H1 (cell line): Measurements from ENCODE around the gene C20orf96. TPM values are rescaled to one million over a fixed set of nuclear protein-coding genes. Genes with fewer than 3 reads are reported as not detected.

Experiments used
- CTCF ChIA-PET: fragments of 300-600 bp; sonication (Branson Sonifier 250); formaldehyde crosslinking; loops from one replicate; lab custom pipeline; 2021; ENCODE audit not compliant: partially characterized antibody; lab: Charles Lee
- POLR2A ChIA-PET: fragments of 300-600 bp; sonication (Branson Sonifier 250); formaldehyde crosslinking; loops from one replicate; lab custom pipeline; 2021; ENCODE audit warnings: inconsistent platforms; ENCODE audit not compliant: partially characterized antibody; lab: Charles Lee
- DNase-seq, 2 experiments: peaks; one replicate each; pipeline versions ENCODE4 v3.0.0 to v3.0.0-alpha.2; 2010 to 2022; ENCODE audit warnings: low spot score in 2 of 2, low read depth in 1 of 2, mixed read lengths in 1 of 2
- FAIRE-seq: peaks from 2 replicates; lab custom pipeline; 2011; peaks lifted over from hg19 to GRCh38; lab: Jason Lieb, UNC
- H2AFZ ChIP-seq: 2 replicates; pipeline ENCODE4 v1.8.1; 2012; ENCODE audit warnings: low read length, inconsistent platforms
- H2AK5ac ChIP-seq: 2 replicates; pipeline ENCODE4 v1.6.1; 2013; ENCODE audit warnings: low read depth, low read length
- H2BK120ac ChIP-seq: replicated peaks from 2 replicates; pipeline ENCODE3; 2013; ENCODE audit warnings: low read depth, low read length, inconsistent platforms
- H2BK12ac ChIP-seq: 2 replicates; pipeline ENCODE4 v1.6.1; 2013; ENCODE audit warnings: low read depth, low read length
- H2BK15ac ChIP-seq: 2 replicates; pipeline ENCODE4 v1.6.1; 2013; ENCODE audit warnings: low read length
- H2BK20ac ChIP-seq: 2 replicates; pipeline ENCODE4 v1.6.1; 2013; ENCODE audit warnings: low read length
- H2BK5ac ChIP-seq: 2 replicates; pipeline ENCODE4 v1.6.1; 2013; ENCODE audit warnings: low read depth, low read length
- H3K14ac ChIP-seq: 2 replicates; pipeline ENCODE4 v1.6.1; 2013; ENCODE audit warnings: inconsistent platforms; ENCODE audit not compliant: insufficient read length
- H3K18ac ChIP-seq: 2 replicates; pipeline ENCODE4 v1.6.1; 2013; ENCODE audit warnings: low read length; ENCODE audit errors: extremely low read depth
- H3K23ac ChIP-seq: 2 replicates; pipeline ENCODE4 v1.6.1; 2013; ENCODE audit warnings: inconsistent platforms; ENCODE audit not compliant: insufficient read length
- H3K23me2 ChIP-seq: 2 replicates; pipeline ENCODE4 v1.6.1; 2013; ENCODE audit warnings: low read depth, low read length
- H3K27ac ChIP-seq: 2 replicates; pipeline ENCODE4 v1.6.1; 2011; ENCODE audit warnings: low read depth, low read length, inconsistent platforms
- H3K27me3 ChIP-seq, 4 experiments: replicated peaks in 1 of 4; 1 replicate in 1 of 4; 2 replicates in 3 of 4; pipeline versions ENCODE4 v1.6.1 to v1.8.1; 2011 to 2013; ENCODE audit warnings: low read length in 3 of 4, mild to moderate bottlenecking in 3 of 4, inconsistent platforms in 2 of 4, mixed read lengths in 2 of 4, moderate library complexity in 1 of 4; ENCODE audit not compliant: control insufficient read depth in 3 of 4, insufficient read depth in 3 of 4; ENCODE audit errors: extremely low read depth in 1 of 4
- H3K36me3 ChIP-seq, 4 experiments: 2 replicates each; pipeline versions ENCODE4 v1.6.1 to v1.8.1; 2011 to 2013; ENCODE audit warnings: mild to moderate bottlenecking in 4 of 4, low read length in 3 of 4, moderate library complexity in 2 of 4, control low read depth in 1 of 4, inconsistent platforms in 1 of 4; ENCODE audit not compliant: insufficient read depth in 4 of 4, control insufficient read depth in 2 of 4
- H3K4ac ChIP-seq: replicated peaks from 2 replicates; pipeline ENCODE3; 2013; ENCODE audit warnings: low read length, low read depth, mixed read lengths, inconsistent platforms; ENCODE audit not compliant: insufficient read length
- H3K4me1 ChIP-seq, 4 experiments: replicated peaks in 1 of 4; 1 replicate in 1 of 4; 2 replicates in 3 of 4; pipeline versions ENCODE4 v1.6.1 to v1.8.1; 2011 to 2013; ENCODE audit warnings: low read length in 3 of 4, inconsistent platforms in 2 of 4, mixed read lengths in 1 of 4; ENCODE audit not compliant: insufficient read depth in 4 of 4, control insufficient read depth in 3 of 4
- H3K4me2 ChIP-seq, 2 experiments: 2 replicates each; pipeline versions ENCODE4 v1.6.1 to v1.8.1; 2011 to 2013; ENCODE audit warnings: low read depth in 2 of 2, low read length in 2 of 2, control low read depth in 1 of 2, inconsistent platforms in 1 of 2, mild to moderate bottlenecking in 1 of 2; ENCODE audit not compliant: insufficient read depth in 1 of 2
- H3K4me3 ChIP-seq, 4 experiments: fragments of 200-600, 300-600 bp in 1 of 4; sonication (generic), shearing (Covaris generic), sonication (Bioruptor Twin) in 1 of 4; 2 replicates each; pipeline versions ENCODE4 v1.5.1 to v1.8.1; 2011 to 2016; ENCODE audit warnings: low read length in 4 of 4, low read depth in 3 of 4, control low read depth in 2 of 4, inconsistent platforms in 2 of 4, mild to moderate bottlenecking in 2 of 4, mixed read lengths in 1 of 4, moderate library complexity in 1 of 4; ENCODE audit not compliant: insufficient read depth in 2 of 4; ENCODE audit errors: extremely low read depth in 1 of 4
- H3K56ac ChIP-seq: replicated peaks from 2 replicates; pipeline ENCODE3; 2013; ENCODE audit warnings: low read depth, mild to moderate bottlenecking, mixed read lengths, low read length, inconsistent platforms; ENCODE audit not compliant: insufficient read length
- H3K79me1 ChIP-seq: 2 replicates; pipeline ENCODE4 v1.6.1; 2013; ENCODE audit warnings: low read depth, low read length, control low read depth
- H3K79me2 ChIP-seq, 2 experiments: 2 replicates each; pipeline versions ENCODE4 v1.6.1 to v1.8.1; 2012 to 2013; ENCODE audit warnings: low read length in 2 of 2, mild to moderate bottlenecking in 2 of 2, inconsistent platforms in 1 of 2; ENCODE audit not compliant: insufficient read depth in 2 of 2, control insufficient read depth in 1 of 2
- H3K9ac ChIP-seq, 4 experiments: replicated peaks in 1 of 4; 1 replicate in 1 of 4; 2 replicates in 3 of 4; pipeline versions ENCODE4 v1.6.1 to v1.8.1; 2011 to 2013; ENCODE audit warnings: low read depth in 3 of 4, low read length in 3 of 4, control low read depth in 2 of 4, mild to moderate bottlenecking in 2 of 4, moderate library complexity in 2 of 4, inconsistent platforms in 1 of 4; ENCODE audit errors: extremely low read depth in 1 of 4
- H3K9me3 ChIP-seq, 2 experiments: 2 replicates each; pipeline versions ENCODE4 v1.6.1 to v1.8.1; 2012 to 2013; ENCODE audit warnings: mild to moderate bottlenecking in 2 of 2, moderate library complexity in 2 of 2, control low read depth in 1 of 2, inconsistent platforms in 1 of 2, low read depth in 1 of 2, low read length in 1 of 2, mixed read lengths in 1 of 2; ENCODE audit not compliant: insufficient read depth in 2 of 2
- H4K20me1 ChIP-seq, 2 experiments: replicated peaks in 1 of 2; 2 replicates each; pipeline versions ENCODE3 to v1.8.1; 2011 to 2013; ENCODE audit warnings: inconsistent platforms in 2 of 2, low read length in 2 of 2, mild to moderate bottlenecking in 1 of 2; ENCODE audit not compliant: insufficient read depth in 2 of 2, control insufficient read depth in 1 of 2
- H4K5ac ChIP-seq: 2 replicates; pipeline ENCODE4 v1.6.1; 2013; ENCODE audit warnings: low read length, low read depth, mixed read lengths, inconsistent platforms; ENCODE audit not compliant: insufficient read length
- H4K8ac ChIP-seq: 2 replicates; pipeline ENCODE4 v1.8.0; 2013; ENCODE audit warnings: mild to moderate bottlenecking, moderate library complexity, low read length, inconsistent platforms; ENCODE audit not compliant: insufficient read depth; ENCODE audit errors: extremely low read depth
- H4K91ac ChIP-seq: replicated peaks from 2 replicates; pipeline ENCODE3; 2013; ENCODE audit warnings: low read length, mixed read lengths, inconsistent platforms; ENCODE audit not compliant: insufficient read length
- BACH1 ChIP-seq: IDR thresholded peaks from 2 replicates; pipeline ENCODE4 v1.6.1; 2012; ENCODE audit warnings: low read length, improper control_type of control experiment
- BCL11A ChIP-seq, 2 experiments: IDR thresholded peaks; one replicate each; pipeline ENCODE4 v1.6.1; 2011; ENCODE audit warnings: low read depth in 2 of 2, low read length in 2 of 2, mild to moderate bottlenecking in 2 of 2
- GTF2F1 ChIP-seq: IDR thresholded peaks from 2 replicates; pipeline ENCODE4 v1.6.1; 2012; ENCODE audit warnings: low read depth, low read length, improper control_type of control experiment, borderline replicate concordance
- HDAC2 ChIP-seq, 2 experiments: fragments of 300-600 bp in 1 of 2; sonication (generic) in 1 of 2; IDR thresholded peaks; 2 replicates each; pipeline ENCODE4 v1.6.1; 2011 to 2012; ENCODE audit warnings: low read depth in 2 of 2, low read length in 2 of 2, mild to moderate bottlenecking in 2 of 2, moderate library complexity in 2 of 2, borderline replicate concordance in 1 of 2, inconsistent platforms in 1 of 2
- HDAC6 ChIP-seq: IDR thresholded peaks from one replicate; pipeline ENCODE4 v1.7.1; 2012; ENCODE audit warnings: low read depth, mild to moderate bottlenecking, inconsistent platforms, low read length, moderate library complexity
- KDM5A ChIP-seq: fragments of 200-600 bp; IDR thresholded peaks from 2 replicates; pipeline ENCODE4 v1.7.1; 2012; ENCODE audit warnings: mild to moderate bottlenecking, low read length, inconsistent platforms, mixed read lengths
- NRF1 ChIP-seq: IDR thresholded peaks from 2 replicates; pipeline ENCODE4 v1.6.1; 2011; ENCODE audit warnings: mild to moderate bottlenecking, low read depth, low read length, improper control_type of control experiment
- POU5F1 ChIP-seq: IDR thresholded peaks from 2 replicates; pipeline ENCODE4 v1.6.1; 2011; ENCODE audit warnings: low read depth, mild to moderate bottlenecking, low read length, moderate library complexity
- RAD21 ChIP-seq, 2 experiments: IDR thresholded peaks in 1 of 2; conservative IDR thresholded peaks in 1 of 2; 2 replicates each; pipeline ENCODE4 v1.6.1; 2011; ENCODE audit warnings: low read depth in 2 of 2, low read length in 2 of 2, improper control_type of control experiment in 1 of 2, inconsistent platforms in 1 of 2, mild to moderate bottlenecking in 1 of 2, moderate library complexity in 1 of 2
- SAP30 ChIP-seq: fragments of 300-600 bp; sonication (generic); IDR thresholded peaks from 2 replicates; pipeline ENCODE4 v1.7.1; 2012; ENCODE audit warnings: low read length, moderate library complexity, mild to moderate bottlenecking, inconsistent platforms; ENCODE audit not compliant: insufficient read depth, insufficient replicate concordance
- WGBS, 2 experiments: shearing (Covaris generic) in 1 of 2; methylation state at CpG; one replicate each; pipeline versions ENCODE4 v1.1.6 to v1.1.7; 2013 to 2015; ENCODE audit warnings: low lambda C conversion rate in 2 of 2, mixed read lengths in 2 of 2, inconsistent platforms in 1 of 2, low coverage in 1 of 2, missing lambda C conversion rate in 1 of 2; ENCODE audit not compliant: insufficient replicate concordance in 2 of 2, insufficient coverage in 1 of 2, insufficient read length in 1 of 2; ENCODE audit errors: extremely low coverage in 1 of 2, missing lambda C conversion rate in 1 of 2; 5-methylcytosine and 5-hydroxymethylcytosine counted together
- polyA plus RNA-seq, 7 experiments: library from polyadenylated mRNA; depleted of rRNA in 3 of 7; stranded (reverse) in 5 of 7; unstranded in 2 of 7; fragments of >200 nt in 5 of 7; fragments of 200-250 nt in 2 of 7; gene quantifications; 1 replicate in 5 of 7; 2 replicates in 1 of 7; 4 replicates in 1 of 7; pipeline versions ENCODE4 v1.2.1 to v1.2.3, GENCODE V29; 2011 to 2013; ENCODE audit warnings: missing spikeins in 2 of 7, mixed read lengths in 2 of 7
- total RNA-seq: library from RNA; stranded (reverse); fragmentation: NEBNext Ultra II Directional; extraction: Animal tissue kit (Norgen Biotek cat#: 25700); gene quantifications from 2 replicates; pipeline ENCODE4 v1.2.1, GENCODE V29; 2021
- TF ChIP-seq, protein P1 (sequence below): IDR thresholded peaks from 2 replicates; pipeline ENCODE4 v1.6.1; 2011; ENCODE audit warnings: low read length, improper control_type of control experiment

The C20orf96 gene
- total and polyA plus RNA-seq, 2 of the 8 experiments (the other 6 are each of a cell fraction or from before 2014, with no cell fraction given) = 19.2 to 21.0 TPM

DNA sequence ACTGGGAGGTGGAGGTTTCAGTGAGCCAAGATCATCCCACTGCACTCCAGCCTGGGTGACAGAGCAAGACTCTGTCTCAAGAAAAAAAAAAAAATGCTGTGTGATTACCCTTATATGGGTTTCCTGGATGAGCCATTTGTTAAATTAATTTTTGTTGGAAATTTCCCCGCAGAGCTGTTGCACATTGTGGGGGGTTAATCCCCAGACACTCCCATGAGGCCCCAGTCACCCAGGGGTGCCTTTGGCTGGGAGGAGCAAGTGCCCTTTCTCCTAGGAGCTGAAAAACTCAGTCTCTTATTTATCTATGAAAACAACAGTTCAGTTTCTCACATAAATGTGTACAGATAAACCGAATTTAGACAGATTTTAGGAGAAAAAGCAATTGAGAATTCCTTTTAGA is 37.7 kb downstream of the C20orf96 start:
- no peak overlapping the region for H3K4ac ChIP-seq
- H3K79me1 ChIP-seq = no peaks in the 10 kb centered on the region
- no peak overlapping the region for H3K56ac ChIP-seq
- H3K36me3 ChIP-seq = 0 out of 8 replicates have a peak, but pooled peaks cover 0 to 2% (median 0%) of the 10 kb centered on the region in 4 experiments
- H2BK20ac ChIP-seq = no peak overlapping the region
- DNase-seq (no peak), FAIRE-seq (no peak)
- WGBS, 2 experiments = 59% methylated on average over 2 of the region's 2 CpGs; no CpG with 5 or more reads in 1 of the 2 experiments
- H3K18ac ChIP-seq = no peak overlapping the region
- TF ChIP-seq SAP30 (no peak), RAD21 (IDR thresholded peaks at IDR 0.05 in 1 of 2, conservative IDR thresholded peaks at IDR 0.05 in 1 of 2; ENCODE audit: low read depth in 2 of 2, low read length in 2 of 2) (no peak), BCL11A (IDR thresholded peaks at IDR 0.05; ENCODE audit: low read depth in 2 of 2, low read length in 2 of 2) (no peak), GTF2F1 (no peak), POU5F1 (no peak), KDM5A (no peak), BACH1 (no peak), HDAC6 (no peak), HDAC2 (IDR thresholded peaks at IDR 0.05; ENCODE audit: borderline replicate concordance in 1 of 2, low read depth in 2 of 2, low read length in 2 of 2) (no peak), NRF1 (no peak)
- TF ChIP-seq, protein P1, sequence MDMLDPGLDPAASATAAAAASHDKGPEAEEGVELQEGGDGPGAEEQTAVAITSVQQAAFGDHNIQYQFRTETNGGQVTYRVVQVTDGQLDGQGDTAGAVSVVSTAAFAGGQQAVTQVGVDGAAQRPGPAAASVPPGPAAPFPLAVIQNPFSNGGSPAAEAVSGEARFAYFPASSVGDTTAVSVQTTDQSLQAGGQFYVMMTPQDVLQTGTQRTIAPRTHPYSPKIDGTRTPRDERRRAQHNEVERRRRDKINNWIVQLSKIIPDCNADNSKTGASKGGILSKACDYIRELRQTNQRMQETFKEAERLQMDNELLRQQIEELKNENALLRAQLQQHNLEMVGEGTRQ = no peak
- no peak overlapping the region for H2AK5ac ChIP-seq
- H3K27ac ChIP-seq = no peak overlapping the region
- no peak overlapping the region for H4K5ac ChIP-seq
- no peak overlapping the region for H3K4me3 ChIP-seq
- peaks cover 2% of the 10 kb centered on the region; the same call in 1 of the 2 replicates for H3K23me2 ChIP-seq
- CTCF ChIA-PET = interaction anchor here (1.2 to 1.5 kb wide), 2 partner anchors 10 to 14 kb away, joined by 3 to 9 read pairs; no protein-coding TSS in a partner anchor
- H3K4me1 ChIP-seq = 0 out of 7 replicates have a peak, but pooled peaks cover 0 to 2% (median 0%) of the 10 kb centered on the region in 4 experiments
- H2BK120ac ChIP-seq = no peak overlapping the region
- H3K79me2 ChIP-seq = no peaks in the 10 kb centered on the region
- H3K9me3 ChIP-seq = no peaks in the 10 kb centered on the region
- H3K4me2 ChIP-seq = no peak overlapping the region
- H2BK5ac ChIP-seq = no peak overlapping the region
- POLR2A ChIA-PET = no interaction called here
- no peak overlapping the region for H3K14ac ChIP-seq
- peaks cover 3% of the 10 kb centered on the region in 2 experiments for H4K20me1 ChIP-seq
- H3K27me3 ChIP-seq = peaks cover 25 to 58% (median 53%) of the 10 kb centered on the region in 4 experiments
- no peak overlapping the region for H4K8ac ChIP-seq
- no peak overlapping the region for H2AFZ ChIP-seq
- no peak overlapping the region for H2BK15ac ChIP-seq
- no peak overlapping the region for H3K9ac ChIP-seq
- H3K23ac ChIP-seq = no peak overlapping the region
- H2BK12ac ChIP-seq = no peak overlapping the region
- H4K91ac ChIP-seq = no peak overlapping the region
